NCI-H2171 treated with DMSO at 0.1 percent for 48 hours (cell line): ENCODE results near the gene PDHX.
"Not testable (repeated sequence)": the region's sequence is repeated elsewhere in the genome, so short reads cannot be mapped to it uniquely, and the experiment has no call there.

ENCODE experiments used
- DNase-seq: peaks from one replicate; lab custom pipeline; 2025; lab: John Stamatoyannopoulos, UW

The PDHX gene

GRCh38 chr11:35016916-35017315 lies 100.5 kb downstream of the PDHX start:
- no peak for DNase-seq

GRCh38 chr11:35017528-35018342 lies 101.3 kb downstream of the PDHX start:
- no peak for DNase-seq

- no peak for DNase-seq
These were observed 105.2 kb downstream of the PDHX start for GRCh38 chr11:35021589-35021988.

GRCh38 chr11:35023940-35024339 lies 107.5 kb downstream of the PDHX start:
- not testable (repeated sequence) for DNase-seq

GRCh38 chr11:35028007-35028406 lies 111.6 kb downstream of the PDHX start:
- DNase-seq: not testable (repeated sequence)

GRCh38 chr11:35029979-35030682 lies 113.7 kb downstream of the PDHX start:
- DNase-seq: no peak

- DNase-seq: no peak
These were observed 114.3 kb downstream of the PDHX start for GRCh38 chr11:35030716-35031213.

GRCh38 chr11:35031346-35031745 lies 114.9 kb downstream of the PDHX start:
- no peak for DNase-seq

- no peak for DNase-seq
These were observed 115.4 kb downstream of the PDHX start for GRCh38 chr11:35031867-35032266.

GRCh38 chr11:35033011-35033410 lies 116.6 kb downstream of the PDHX start:
- no peak for DNase-seq

- no peak for DNase-seq
These were observed 118.0 kb downstream of the PDHX start for GRCh38 chr11:35034401-35034800.

- DNase-seq: peak; percentile 14
These were observed 119.5 kb downstream of the PDHX start for GRCh38 chr11:35035894-35036408.

GRCh38 chr11:35036639-35037038 lies 120.2 kb downstream of the PDHX start:
- DNase-seq: no peak

GRCh38 chr11:35038211-35038928 lies 122.0 kb downstream of the PDHX start:
- no peak for DNase-seq

GRCh38 chr11:35039076-35039475 lies 122.7 kb downstream of the PDHX start:
- no peak for DNase-seq

GRCh38 chr11:35040221-35040942 lies 124.0 kb downstream of the PDHX start:
- no peak for DNase-seq

- DNase-seq: no peak
These were observed 124.7 kb downstream of the PDHX start for GRCh38 chr11:35041070-35041554.

- DNase-seq: no peak
These were observed 125.8 kb downstream of the PDHX start for GRCh38 chr11:35042224-35042623.

GRCh38 chr11:35042913-35043312 lies 126.5 kb downstream of the PDHX start:
- DNase-seq: no peak

GRCh38 chr11:35043936-35044335 lies 127.5 kb downstream of the PDHX start:
- peak; percentile 66 for DNase-seq

- no peak for DNase-seq
These were observed 128.9 kb downstream of the PDHX start for GRCh38 chr11:35045236-35045820.
